PC-3 (cell line): ENCODE measurements around the gene KDM4B. TPM values are rescaled to one million over a fixed set of nuclear protein-coding genes. Genes with fewer than 3 reads are reported as not detected.

Source experiments
- ATAC-seq: fragments of 200-7000 bp; cut with Tn5 transposase; 2 replicates; pipeline ENCODE4 v1.9.1; 2020; ENCODE audit warnings: mild to moderate bottlenecking, moderate library complexity
- BruUV-seq: library from RNA; stranded (reverse); fragments of 400-500 nt; replicated peaks from 2 replicates; lab custom pipeline; 2021; lab: Mats Ljungman, UMichigan
- CTCF ChIA-PET: fragments of 300-600 bp; sonication (Branson Sonifier 250); formaldehyde crosslinking; loops from one replicate; lab custom pipeline; 2022; ENCODE audit warnings: antibody characterized with exemption; lab: Charles Lee
- POLR2A ChIA-PET: fragments of 300-600 bp; sonication (Branson Sonifier 250); formaldehyde crosslinking; loops from one replicate; lab custom pipeline; 2022; ENCODE audit warnings: antibody characterized with exemption; ENCODE audit not compliant: unreplicated experiment; lab: Charles Lee
- DNase-seq: peaks from one replicate; pipeline ENCODE4 v3.0.0-alpha.2; 2015
- H2AFZ ChIP-seq: fragments of 300-600 bp; sonication (generic); 2 replicates; pipeline ENCODE4 v1.6.0; 2016; ENCODE audit warnings: antibody characterized with exemption, low read length
- H3F3A ChIP-seq: fragments of 300-600 bp; sonication (generic); one replicate; pipeline ENCODE4 v1.6.0; 2017; ENCODE audit warnings: antibody characterized with exemption, low read length, control low read depth, mild to moderate bottlenecking; ENCODE audit not compliant: unreplicated experiment
- H3K27ac ChIP-seq: fragments of 300-600 bp; sonication (generic); 2 replicates; pipeline ENCODE4 v1.5.1; 2016; ENCODE audit warnings: mild to moderate bottlenecking, low read length
- H3K27me3 ChIP-seq: fragments of 300-600 bp; sonication (generic); 2 replicates; pipeline ENCODE4 v1.6.1; 2016; ENCODE audit warnings: low read length, mixed read lengths
- H3K36me3 ChIP-seq: fragments of 300-600 bp; sonication (generic); 2 replicates; pipeline ENCODE4 v1.6.1; 2016; ENCODE audit warnings: low read depth, mixed run types, low read length, mixed read lengths
- H3K4me1 ChIP-seq: fragments of 300-600 bp; sonication (generic); 2 replicates; pipeline ENCODE4 v1.5.1; 2016; ENCODE audit warnings: low read length; ENCODE audit not compliant: insufficient read depth
- H3K4me2 ChIP-seq: fragments of 300-600 bp; sonication (generic); 2 replicates; pipeline ENCODE4 v1.6.0; 2016; ENCODE audit warnings: low read length
- H3K4me3 ChIP-seq: fragments of 300-600 bp; sonication (generic); 2 replicates; pipeline ENCODE4 v1.5.1; 2016; ENCODE audit warnings: mild to moderate bottlenecking, low read length, mixed read lengths
- H3K79me2 ChIP-seq: fragments of 300-600 bp; sonication (generic); 2 replicates; pipeline ENCODE4 v1.6.1; 2017; ENCODE audit warnings: low read length, mixed read lengths
- H3K9ac ChIP-seq: fragments of 300-600 bp; sonication (generic); 2 replicates; pipeline ENCODE4 v1.6.0; 2016; ENCODE audit warnings: mild to moderate bottlenecking, low read length
- H3K9me2 ChIP-seq: fragments of 300-600 bp; sonication (generic); replicated peaks from 2 replicates; pipeline ENCODE4 v1.6.1; 2016; ENCODE audit warnings: mixed run types, low read length, mixed read lengths
- H3K9me3 ChIP-seq: fragments of 300-600 bp; sonication (generic); 2 replicates; pipeline ENCODE4 v1.6.1; 2016; ENCODE audit warnings: low read length, mixed read lengths
- H4K20me1 ChIP-seq: fragments of 300-600 bp; sonication (generic); 2 replicates; pipeline ENCODE4 v1.6.1; 2016; ENCODE audit warnings: low read length, mixed read lengths
- CTCF ChIP-seq: fragments of 300-600 bp; sonication (generic); conservative IDR thresholded peaks from 2 replicates; pipeline ENCODE4 v1.5.1; 2017; ENCODE audit warnings: antibody characterized with exemption, low read depth, mild to moderate bottlenecking, low read length
- EZH2 ChIP-seq: fragments of 300-600 bp; sonication (generic); IDR thresholded peaks from one replicate; pipeline ENCODE4 v1.6.1; 2017; ENCODE audit warnings: antibody characterized with exemption, mild to moderate bottlenecking, low read length; ENCODE audit not compliant: unreplicated experiment
- EZH2phosphoT487 ChIP-seq: fragments of 300-600 bp; sonication (generic); IDR thresholded peaks from 2 replicates; pipeline ENCODE4 v1.6.1; 2018; ENCODE audit warnings: mild to moderate bottlenecking, antibody characterized with exemption, low read length, borderline replicate concordance
- intact Hi-C: fragments of 100-400 bp; cut with micrococcal nuclease; formaldehyde crosslinking; loops from 2 replicates; pipeline ENCODE4 v1.9.0; 2023
- total RNA-seq: library from RNA; depleted of rRNA; stranded (reverse); fragments of >200 nt; gene quantifications from 2 replicates; pipeline ENCODE4 v1.2.3, GENCODE V29; 2014

KDM4B gene
- total RNA-seq, 1 experiment from 2014 or later: 19.8 TPM

- ATAC-seq: no peak
- Histone ChIP-seq H3K9ac (no peak overlapping the region), H3F3A (no peaks in the 10 kb centered on the region), H3K27ac (no peak overlapping the region), H3K36me3 (peaks cover 6% of the 10 kb centered on the region; the same call in 1 of the 2 replicates), H3K79me2 (peaks cover 96% of the 10 kb centered on the region), H3K4me3 (no peak overlapping the region), H4K20me1 (peaks cover 38% of the 10 kb centered on the region; the same call in 1 of the 2 replicates), H2AFZ (no peak overlapping the region), H3K4me1 (peaks cover 32% of the 10 kb centered on the region), H3K9me3 (no peaks in the 10 kb centered on the region), H3K9me2 (no peaks in the 10 kb centered on the region), H3K4me2 (no peak overlapping the region), H3K27me3 (no peaks in the 10 kb centered on the region)
- TF ChIP-seq EZH2: no peak
- no peak for TF ChIP-seq EZH2phosphoT487
- TF ChIP-seq CTCF: no peak
- no TSS peak for BruUV-seq
- CTCF ChIA-PET: interaction anchor here (0.6 kb wide), 1 partner anchor 580 kb away, joined by 5 read pairs; no protein-coding TSS in a partner anchor
- intact Hi-C loops: loop anchor here (2.0 kb wide), 1 partner anchor 105 kb away; no protein-coding TSS in a partner anchor
- POLR2A ChIA-PET: no interaction called here
- no peak for DNase-seq
Measured at GRCh38 chr19:4977299-4978174, 8.6 kb downstream of the KDM4B start.

GRCh38 chr19:4979211-4979807 is 10.4 kb downstream of the KDM4B start:
- Histone ChIP-seq H3K9ac (no peak overlapping the region), H3K4me3 (no peak overlapping the region), H3K4me2 (no peak overlapping the region), H3K27me3 (no peaks in the 10 kb centered on the region), H4K20me1 (peaks cover 34% of the 10 kb centered on the region; the same call in 1 of the 2 replicates), H3K79me2 (peaks cover 96% of the 10 kb centered on the region), H3K27ac (no peak overlapping the region), H3K9me2 (no peaks in the 10 kb centered on the region), H3F3A (no peaks in the 10 kb centered on the region), H3K9me3 (no peaks in the 10 kb centered on the region), H2AFZ (no peak overlapping the region), H3K36me3 (peaks cover 6% of the 10 kb centered on the region; the same call in 1 of the 2 replicates), H3K4me1 (peaks cover 22% of the 10 kb centered on the region)
- ChIA-PET POLR2A (no interaction called here), CTCF (no interaction called here)
- BruUV-seq: no TSS peak
- intact Hi-C loops: no loop called here
- DNase-seq: no peak
- no peak for TF ChIP-seq EZH2phosphoT487
- TF ChIP-seq CTCF: no peak
- TF ChIP-seq EZH2: no peak
- no peak for ATAC-seq
